ENCODE measurements around the gene KRT12. TPM values are rescaled to one million over a fixed set of nuclear protein-coding genes. Genes with fewer than 3 reads are reported as not detected.

KRT12 gene
- polyA plus RNA-seq, 2 of the 4 experiments (the other 2 are of a cell fraction): not detected

DNA sequence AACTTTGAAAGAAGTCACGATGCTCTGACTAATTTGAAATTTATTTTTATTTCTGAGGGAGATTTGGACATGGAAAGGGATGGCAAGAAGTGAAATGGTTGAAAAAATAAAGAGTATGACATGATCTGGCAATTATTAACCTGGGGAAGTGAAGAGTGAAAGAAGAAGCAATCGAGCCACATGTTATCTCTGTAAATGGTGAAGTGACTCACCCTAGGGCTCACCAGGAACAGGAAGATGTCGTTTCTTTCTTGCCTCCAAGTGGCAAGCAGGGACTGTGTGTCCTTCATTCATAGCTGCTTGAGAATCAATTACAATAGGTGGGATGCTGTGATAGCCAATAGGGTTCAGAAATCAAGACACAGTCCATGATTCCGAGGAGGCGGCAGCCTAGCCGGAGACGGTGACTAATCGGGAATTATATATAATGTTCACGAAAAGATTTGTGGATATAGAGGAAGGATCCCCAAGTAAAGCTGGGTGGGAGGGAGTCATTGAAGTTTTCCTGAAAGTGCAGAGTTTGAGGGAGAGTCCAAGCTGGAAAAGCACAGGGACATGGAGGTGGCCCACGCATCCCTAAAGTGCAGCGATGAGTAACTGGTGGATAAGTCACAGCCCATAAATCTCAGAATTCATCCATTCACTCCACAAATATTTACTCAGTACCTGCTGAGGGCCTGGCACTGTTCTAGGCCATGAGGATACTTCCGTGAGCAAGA lies 36.3 kb upstream of the KRT12 start (continued):
- TF ChIP-seq NPAS2 (CRISPR knock-in tag; IDR thresholded peaks at IDR 0.05; ENCODE audit: borderline replicate concordance) (no peak), FOXS1 (CRISPR knock-in tag; IDR thresholded peaks at IDR 0.05) (0 out of 2 replicates have a peak, but pooled peaks have one; percentile 56), KDM1A (IDR thresholded peaks at IDR 0.05; ENCODE audit: low read depth) (no peak), PHF8 (IDR thresholded peaks at IDR 0.05; ENCODE audit: borderline replicate concordance, low read depth) (no peak), ZNF302 (CRISPR knock-in tag; IDR thresholded peaks at IDR 0.05) (peak; percentile 61; the same call in 1 of the 2 replicates), HEYL (CRISPR knock-in tag; IDR thresholded peaks at IDR 0.05) (no peak), NFE2L2 (conservative IDR thresholded peaks at IDR 0.05; ENCODE audit: low read length) (peak; percentile 3; the same call in 1 of the 2 replicates), JUNB (IDR thresholded peaks at IDR 0.05) (peak; percentile 91), CEBPB (IDR thresholded peaks at IDR 0.05) (peak; percentile 62 to 79; a peak in 3 of 4 replicates), RNF2 (IDR thresholded peaks at IDR 0.05; ENCODE audit: borderline replicate concordance, low read depth) (no peak), EHF (CRISPR knock-in tag; IDR thresholded peaks at IDR 0.05) (peak; percentile 47; the same call in 1 of the 2 replicates), ZC3H11A (IDR thresholded peaks at IDR 0.05) (no peak), RAD21 (conservative IDR thresholded peaks at IDR 0.05 in 1 of 2, IDR thresholded peaks at IDR 0.05 in 1 of 2) (peak; percentile 2 to 29; a peak in 1 of 5 replicates), ZSCAN20 (CRISPR knock-in tag; IDR thresholded peaks at IDR 0.05) (no peak), CBX2 (IDR thresholded peaks at IDR 0.05; ENCODE audit: borderline replicate concordance, low read depth) (no peak), HOXA7 (CRISPR knock-in tag; IDR thresholded peaks at IDR 0.05) (0 out of 2 replicates have a peak, but pooled peaks have one; percentile 55), E2F6 (IDR thresholded peaks at IDR 0.05; ENCODE audit: borderline replicate concordance, low read depth) (no peak), EHMT2 (IDR thresholded peaks at IDR 0.05; ENCODE audit: low read depth) (no peak)
- TF ChIP-seq, protein P1, sequence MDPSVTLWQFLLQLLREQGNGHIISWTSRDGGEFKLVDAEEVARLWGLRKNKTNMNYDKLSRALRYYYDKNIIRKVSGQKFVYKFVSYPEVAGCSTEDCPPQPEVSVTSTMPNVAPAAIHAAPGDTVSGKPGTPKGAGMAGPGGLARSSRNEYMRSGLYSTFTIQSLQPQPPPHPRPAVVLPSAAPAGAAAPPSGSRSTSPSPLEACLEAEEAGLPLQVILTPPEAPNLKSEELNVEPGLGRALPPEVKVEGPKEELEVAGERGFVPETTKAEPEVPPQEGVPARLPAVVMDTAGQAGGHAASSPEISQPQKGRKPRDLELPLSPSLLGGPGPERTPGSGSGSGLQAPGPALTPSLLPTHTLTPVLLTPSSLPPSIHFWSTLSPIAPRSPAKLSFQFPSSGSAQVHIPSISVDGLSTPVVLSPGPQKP (IDR thresholded peaks at IDR 0.05; ENCODE audit: low read depth, low read length): no peak
- TF ChIP-seq, protein P2, sequence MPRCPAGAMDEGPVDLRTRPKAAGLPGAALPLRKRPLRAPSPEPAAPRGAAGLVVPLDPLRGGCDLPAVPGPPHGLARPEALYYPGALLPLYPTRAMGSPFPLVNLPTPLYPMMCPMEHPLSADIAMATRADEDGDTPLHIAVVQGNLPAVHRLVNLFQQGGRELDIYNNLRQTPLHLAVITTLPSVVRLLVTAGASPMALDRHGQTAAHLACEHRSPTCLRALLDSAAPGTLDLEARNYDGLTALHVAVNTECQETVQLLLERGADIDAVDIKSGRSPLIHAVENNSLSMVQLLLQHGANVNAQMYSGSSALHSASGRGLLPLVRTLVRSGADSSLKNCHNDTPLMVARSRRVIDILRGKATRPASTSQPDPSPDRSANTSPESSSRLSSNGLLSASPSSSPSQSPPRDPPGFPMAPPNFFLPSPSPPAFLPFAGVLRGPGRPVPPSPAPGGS (IDR thresholded peaks at IDR 0.05): peak; percentile 60; the same call in 2 of the 3 replicates
- TF ChIP-seq, protein P3, sequence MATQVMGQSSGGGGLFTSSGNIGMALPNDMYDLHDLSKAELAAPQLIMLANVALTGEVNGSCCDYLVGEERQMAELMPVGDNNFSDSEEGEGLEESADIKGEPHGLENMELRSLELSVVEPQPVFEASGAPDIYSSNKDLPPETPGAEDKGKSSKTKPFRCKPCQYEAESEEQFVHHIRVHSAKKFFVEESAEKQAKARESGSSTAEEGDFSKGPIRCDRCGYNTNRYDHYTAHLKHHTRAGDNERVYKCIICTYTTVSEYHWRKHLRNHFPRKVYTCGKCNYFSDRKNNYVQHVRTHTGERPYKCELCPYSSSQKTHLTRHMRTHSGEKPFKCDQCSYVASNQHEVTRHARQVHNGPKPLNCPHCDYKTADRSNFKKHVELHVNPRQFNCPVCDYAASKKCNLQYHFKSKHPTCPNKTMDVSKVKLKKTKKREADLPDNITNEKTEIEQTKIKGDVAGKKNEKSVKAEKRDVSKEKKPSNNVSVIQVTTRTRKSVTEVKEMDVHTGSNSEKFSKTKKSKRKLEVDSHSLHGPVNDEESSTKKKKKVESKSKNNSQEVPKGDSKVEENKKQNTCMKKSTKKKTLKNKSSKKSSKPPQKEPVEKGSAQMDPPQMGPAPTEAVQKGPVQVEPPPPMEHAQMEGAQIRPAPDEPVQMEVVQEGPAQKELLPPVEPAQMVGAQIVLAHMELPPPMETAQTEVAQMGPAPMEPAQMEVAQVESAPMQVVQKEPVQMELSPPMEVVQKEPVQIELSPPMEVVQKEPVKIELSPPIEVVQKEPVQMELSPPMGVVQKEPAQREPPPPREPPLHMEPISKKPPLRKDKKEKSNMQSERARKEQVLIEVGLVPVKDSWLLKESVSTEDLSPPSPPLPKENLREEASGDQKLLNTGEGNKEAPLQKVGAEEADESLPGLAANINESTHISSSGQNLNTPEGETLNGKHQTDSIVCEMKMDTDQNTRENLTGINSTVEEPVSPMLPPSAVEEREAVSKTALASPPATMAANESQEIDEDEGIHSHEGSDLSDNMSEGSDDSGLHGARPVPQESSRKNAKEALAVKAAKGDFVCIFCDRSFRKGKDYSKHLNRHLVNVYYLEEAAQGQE (IDR thresholded peaks at IDR 0.05): no peak
